Measurements from ENCODE around the gene CDH23.
"Not testable (repeated sequence)": the region's sequence is repeated elsewhere in the genome, so short reads cannot be mapped to it uniquely, and the experiment has no call there.

CDH23 gene

DNA sequence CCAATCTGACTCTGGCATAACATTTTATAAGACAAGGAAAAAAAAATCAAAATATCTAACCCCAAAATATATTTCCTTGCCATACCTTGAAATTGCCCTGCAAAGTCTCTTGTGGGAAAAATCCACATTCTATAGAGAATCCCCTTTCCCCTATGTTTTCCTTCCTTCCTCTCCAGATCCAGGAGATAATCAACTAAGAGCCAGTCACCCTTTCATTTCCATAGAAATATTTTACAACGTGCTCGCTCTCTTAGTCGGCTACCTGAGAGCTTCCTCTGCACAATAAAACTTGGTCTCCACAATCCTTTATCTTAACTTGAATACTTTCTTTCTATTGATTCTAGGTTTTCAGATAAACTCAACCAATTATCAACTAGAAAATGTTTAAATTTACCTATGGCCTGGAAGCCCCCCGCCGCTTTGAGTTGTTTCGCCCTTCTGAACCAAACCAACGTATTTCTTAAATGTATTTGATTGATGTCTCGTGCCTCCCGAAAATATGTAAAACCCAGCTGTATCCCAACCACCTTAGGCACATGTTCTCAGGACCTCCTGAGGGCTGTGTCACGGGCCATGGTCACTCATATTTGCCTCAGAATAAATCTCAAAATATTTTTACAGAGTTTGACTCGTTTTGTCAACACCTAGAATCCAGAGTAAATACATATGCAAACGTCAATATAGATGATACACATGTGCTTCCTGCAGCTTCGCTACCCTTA is 453.5 kb downstream of the CDH23 start:
- Histone ChIP-seq H3K18ac (ENCODE audit: low read length) (peak overlapping the region; percentile 98), H2BK120ac (ENCODE audit: insufficient read depth, low read length, poor library complexity) (peak overlapping the region; percentile 94), H3K4me3 (ENCODE audit: low read depth, low read length) (peak overlapping the region; percentile 80), H2BK12ac (ENCODE audit: low read length) (peak overlapping the region; percentile 16), H3K36me3 (ENCODE audit: control insufficient read depth in 1 of 2, insufficient read depth in 2 of 2, low read length in 2 of 2) (peaks cover 3% of the 10 kb centered on the region in 2 experiments), H3K9me3 (ENCODE audit: insufficient read depth, low read depth, low read length) (no peaks in the 10 kb centered on the region), H3K23ac (ENCODE audit: low read length) (no peak overlapping the region), H3K14ac (ENCODE audit: low read length) (peak overlapping the region; percentile 98), H2BK5ac (ENCODE audit: low read depth, low read length, poor library complexity) (peak overlapping the region; percentile 99), H4K91ac (ENCODE audit: low read depth, low read length) (peak overlapping the region; percentile 92), H4K12ac (ENCODE audit: low read depth, low read length) (peak overlapping the region; percentile 89), H4K8ac (ENCODE audit: low read depth, low read length) (peak overlapping the region; percentile 94), H3K79me2 (ENCODE audit: control insufficient read depth, insufficient read depth, low read length, poor library complexity) (peaks cover 28% of the 10 kb centered on the region), H2AK5ac (ENCODE audit: low read length) (peak overlapping the region; percentile 7), H3K9ac (ENCODE audit: low read length) (peak overlapping the region; percentile 82), H3K27ac (ENCODE audit: low read depth, low read length) (peak overlapping the region; percentile 98), H3K4me2 (ENCODE audit: low read length) (peak overlapping the region; percentile 56), H3K4ac (ENCODE audit: low read depth, low read length) (peak overlapping the region; percentile 78), H3K79me1 (ENCODE audit: low read length) (peaks cover 12% of the 10 kb centered on the region), H2AFZ (ENCODE audit: insufficient read depth, low read length, poor library complexity) (peak overlapping the region; percentile 93), H3K27me3 (ENCODE audit: insufficient read depth, low read length) (no peaks in the 10 kb centered on the region), H3K4me1 (ENCODE audit: control insufficient read depth in 1 of 2, insufficient read depth in 2 of 2, low read length in 2 of 2) (peaks cover 2 to 13% of the 10 kb centered on the region in 2 experiments)
- peak in 1 of 2 donors; percentile 65 for DNase-seq
- WGBS (ENCODE audit: extremely low coverage, insufficient coverage, insufficient read length), result no CpG with 5 or more reads among the region's 13 CpGs

DNA sequence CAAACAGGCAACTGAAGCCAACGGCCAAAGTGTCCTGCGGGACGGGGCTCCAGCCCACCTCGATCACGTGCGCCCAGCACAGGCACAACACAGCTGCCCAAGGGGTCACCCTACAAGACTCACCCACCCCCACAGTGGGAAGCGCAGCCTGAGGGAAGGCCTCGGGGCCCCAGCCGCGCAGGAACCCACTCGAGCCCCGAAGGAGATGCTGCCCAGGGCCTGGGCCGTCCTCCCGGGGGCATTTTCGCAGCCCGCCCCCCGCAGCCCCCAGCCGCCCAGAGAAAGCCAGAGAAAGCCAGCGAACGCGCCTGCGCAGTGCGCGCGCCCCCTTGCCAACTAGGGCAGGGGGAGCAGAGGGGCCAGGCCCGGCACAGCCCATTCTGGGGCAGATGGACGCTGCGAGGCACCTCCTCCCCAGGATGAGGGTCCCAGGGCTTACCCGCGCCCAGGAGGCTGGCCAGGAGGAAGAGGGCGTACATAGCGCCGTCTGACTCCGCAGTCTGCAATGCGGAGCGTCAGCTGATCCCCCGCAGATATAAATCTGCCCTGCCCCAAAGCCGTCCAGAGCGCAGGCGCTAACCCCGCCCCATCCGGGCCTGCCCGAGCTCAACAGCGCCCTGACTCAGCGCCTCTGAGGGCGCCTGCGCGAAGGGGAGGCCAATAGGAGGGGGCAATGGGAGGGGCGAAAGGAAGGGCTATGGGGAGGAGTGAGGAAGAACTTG is 454.2 kb downstream of the CDH23 start, which contains the start of gene PSAP:
TSS of gene PSAP (minus strand) at position 509 of the 722 bp plus-strand sequence. CDS start at position 479, 30 bp downstream.
- Histone ChIP-seq H3K18ac (ENCODE audit: low read length) (peak within 1 kb of the TSS; percentile 98), H3K4me3 (ENCODE audit: low read depth, low read length) (peak within 1 kb of the TSS; percentile 80), H2BK120ac (ENCODE audit: insufficient read depth, low read length, poor library complexity) (peak within 1 kb of the TSS; percentile 94), H4K8ac (ENCODE audit: low read depth, low read length) (peak within 1 kb of the TSS; percentile 94), H3K36me3 (ENCODE audit: control insufficient read depth in 1 of 2, insufficient read depth in 2 of 2, low read length in 2 of 2) (peaks cover 3% of the 10 kb centered on the region in 2 experiments), H3K27ac (ENCODE audit: low read depth, low read length) (peak within 1 kb of the TSS; percentile 98), H3K27me3 (ENCODE audit: insufficient read depth, low read length) (no peaks in the 10 kb centered on the region), H4K12ac (ENCODE audit: low read depth, low read length) (peak within 1 kb of the TSS; percentile 89), H3K9me3 (ENCODE audit: insufficient read depth, low read depth, low read length) (peaks cover 2% of the 10 kb centered on the region), H3K4me1 (ENCODE audit: control insufficient read depth in 1 of 2, insufficient read depth in 2 of 2, low read length in 2 of 2) (peaks cover 2 to 11% of the 10 kb centered on the region in 2 experiments), H2AFZ (ENCODE audit: insufficient read depth, low read length, poor library complexity) (peak within 1 kb of the TSS; percentile 93), H2BK5ac (ENCODE audit: low read depth, low read length, poor library complexity) (peak within 1 kb of the TSS; percentile 99), H2AK5ac (ENCODE audit: low read length) (peak within 1 kb of the TSS; percentile 31), H3K79me2 (ENCODE audit: control insufficient read depth, insufficient read depth, low read length, poor library complexity) (peaks cover 26% of the 10 kb centered on the region), H3K4me2 (ENCODE audit: low read length) (peak within 1 kb of the TSS; percentile 56), H2BK12ac (ENCODE audit: low read length) (peak within 1 kb of the TSS; percentile 42), H4K91ac (ENCODE audit: low read depth, low read length) (peak within 1 kb of the TSS; percentile 92), H3K23ac (ENCODE audit: low read length) (no peak within 1 kb of the TSS), H3K4ac (ENCODE audit: low read depth, low read length) (peak within 1 kb of the TSS; percentile 81), H3K14ac (ENCODE audit: low read length) (peak within 1 kb of the TSS; percentile 98), H3K9ac (ENCODE audit: low read length) (peak within 1 kb of the TSS; percentile 82), H3K79me1 (ENCODE audit: low read length) (peaks cover 12% of the 10 kb centered on the region)
- peak; percentile 99 to 100 for DNase-seq
- no CpG with 5 or more reads among the region's 49 CpGs for WGBS (ENCODE audit: extremely low coverage, insufficient coverage, insufficient read length)

DNA sequence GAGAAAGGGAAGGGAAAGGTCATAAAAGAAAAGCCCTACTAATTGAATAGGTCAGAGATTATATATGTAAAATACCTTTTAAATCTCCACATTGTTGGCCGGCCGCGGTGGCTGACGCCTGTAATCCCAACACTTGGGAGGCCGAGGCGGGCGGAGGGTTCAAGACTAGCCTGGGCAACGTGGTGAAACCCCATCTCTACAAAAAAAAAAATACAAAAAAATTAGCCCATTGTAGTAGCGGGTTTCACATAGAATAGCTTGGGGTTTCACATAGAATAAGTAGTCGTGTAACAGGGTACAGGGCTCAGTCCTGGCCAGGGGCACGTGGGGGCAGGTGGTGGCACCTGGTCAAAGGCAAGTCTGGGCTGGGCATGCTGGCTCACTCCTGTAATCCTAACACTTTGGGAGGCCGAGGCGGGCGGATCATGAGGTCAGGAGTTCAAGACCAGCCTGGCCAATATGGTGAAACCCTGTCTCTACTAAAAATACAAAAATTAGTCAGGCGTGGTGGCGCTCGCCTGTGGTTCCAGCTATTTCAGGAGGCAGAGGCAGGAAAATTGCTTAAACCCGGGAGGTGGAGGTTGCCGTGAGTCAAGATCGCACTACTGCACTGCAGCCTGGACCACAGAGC is 454.9 kb downstream of the CDH23 start:
- not testable (repeated sequence) for H3K9ac ChIP-seq (ENCODE audit: low read length); H3K27me3 ChIP-seq (ENCODE audit: insufficient read depth, low read length); H3K27ac ChIP-seq (ENCODE audit: low read depth, low read length); DNase-seq; H3K4me3 ChIP-seq (ENCODE audit: low read depth, low read length); H3K36me3 ChIP-seq (ENCODE audit: control insufficient read depth in 1 of 2, insufficient read depth in 2 of 2, low read length in 2 of 2); H3K23ac ChIP-seq (ENCODE audit: low read length); H3K9me3 ChIP-seq (ENCODE audit: insufficient read depth, low read depth, low read length)
- Histone ChIP-seq H4K8ac (ENCODE audit: low read depth, low read length) (peak overlapping the region; percentile 71), H4K12ac (ENCODE audit: low read depth, low read length) (peak overlapping the region; percentile 46), H2AFZ (ENCODE audit: insufficient read depth, low read length, poor library complexity) (peak overlapping the region; percentile 26), H3K4me1 (ENCODE audit: control insufficient read depth in 1 of 2, insufficient read depth in 2 of 2, low read length in 2 of 2) (peaks cover 2 to 11% of the 10 kb centered on the region in 2 experiments), H2BK5ac (ENCODE audit: low read depth, low read length, poor library complexity) (peak overlapping the region; percentile 24), H3K14ac (ENCODE audit: low read length) (peak overlapping the region; percentile 31), H2BK120ac (ENCODE audit: insufficient read depth, low read length, poor library complexity) (peak overlapping the region; percentile 50), H3K4me2 (ENCODE audit: low read length) (peak overlapping the region; percentile 42), H3K18ac (ENCODE audit: low read length) (peak overlapping the region; percentile 79), H3K79me2 (ENCODE audit: control insufficient read depth, insufficient read depth, low read length, poor library complexity) (peaks cover 26% of the 10 kb centered on the region), H3K79me1 (ENCODE audit: low read length) (peaks cover 12% of the 10 kb centered on the region), H3K4ac (ENCODE audit: low read depth, low read length) (peak overlapping the region; percentile 81), H2BK12ac (ENCODE audit: low read length) (peak overlapping the region; percentile 27), H4K91ac (ENCODE audit: low read depth, low read length) (peak overlapping the region; percentile 78), H2AK5ac (ENCODE audit: low read length) (peak overlapping the region; percentile 31)
- WGBS (ENCODE audit: extremely low coverage, insufficient coverage, insufficient read length), result no CpG with 5 or more reads among the region's 20 CpGs

DNA sequence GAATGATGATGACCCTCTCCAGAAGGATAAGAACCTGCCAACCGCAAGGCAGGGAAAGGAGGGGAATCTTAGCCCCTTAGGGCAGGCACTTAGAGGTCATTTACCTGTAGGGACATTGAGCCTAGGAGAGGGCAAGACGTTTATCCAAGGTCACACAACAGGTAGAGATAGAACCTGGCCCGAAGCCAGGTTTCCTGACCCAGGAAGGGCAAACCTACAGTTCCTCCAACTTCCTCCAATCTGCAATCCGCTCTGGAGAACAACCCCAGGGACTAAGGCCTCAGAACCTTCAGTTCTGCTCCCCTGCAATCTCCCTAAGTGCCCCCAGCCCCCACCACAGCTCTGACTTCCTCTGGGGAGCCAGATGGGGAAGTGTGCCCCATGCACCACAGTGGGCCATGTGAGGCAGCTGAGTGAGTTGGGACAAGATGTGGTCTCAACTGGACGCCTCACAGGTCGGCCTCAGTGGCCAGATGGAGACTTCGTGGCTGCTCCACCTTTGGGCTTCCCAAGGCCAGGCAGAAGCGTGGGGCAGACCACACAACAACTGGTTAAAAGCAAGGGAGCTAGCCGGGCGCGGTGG is 455.7 kb downstream of the CDH23 start:
- no peak overlapping the region for H2AFZ ChIP-seq (ENCODE audit: insufficient read depth, low read length, poor library complexity)
- no peaks in the 10 kb centered on the region for H3K27me3 ChIP-seq (ENCODE audit: insufficient read depth, low read length)
- peaks cover 12% of the 10 kb centered on the region for H3K79me1 ChIP-seq (ENCODE audit: low read length)
- H4K91ac ChIP-seq (ENCODE audit: low read depth, low read length), result peak overlapping the region; percentile 15
- no peak overlapping the region for H2BK120ac ChIP-seq (ENCODE audit: insufficient read depth, low read length, poor library complexity)
- no peak overlapping the region for H3K4me2 ChIP-seq (ENCODE audit: low read length)
- no peak overlapping the region for H2BK12ac ChIP-seq (ENCODE audit: low read length)
- peaks cover 21% of the 10 kb centered on the region for H3K79me2 ChIP-seq (ENCODE audit: control insufficient read depth, insufficient read depth, low read length, poor library complexity)
- H3K23ac ChIP-seq (ENCODE audit: low read length), result no peak overlapping the region
- peaks cover 2% of the 10 kb centered on the region for H3K9me3 ChIP-seq (ENCODE audit: insufficient read depth, low read depth, low read length)
- no peak overlapping the region for H2BK5ac ChIP-seq (ENCODE audit: low read depth, low read length, poor library complexity)
- no peak overlapping the region for H3K9ac ChIP-seq (ENCODE audit: low read length)
- peak overlapping the region; percentile 1 for H2AK5ac ChIP-seq (ENCODE audit: low read length)
- no peak overlapping the region for H3K14ac ChIP-seq (ENCODE audit: low read length)
- no CpG with 5 or more reads among the region's 11 CpGs for WGBS (ENCODE audit: extremely low coverage, insufficient coverage, insufficient read length)
- no peak overlapping the region for H3K4me3 ChIP-seq (ENCODE audit: low read depth, low read length)
- peaks cover 3% of the 10 kb centered on the region in 2 experiments for H3K36me3 ChIP-seq (ENCODE audit: control insufficient read depth in 1 of 2, insufficient read depth in 2 of 2, low read length in 2 of 2)
- H3K18ac ChIP-seq (ENCODE audit: low read length), result no peak overlapping the region
- peaks cover 2 to 11% of the 10 kb centered on the region in 2 experiments for H3K4me1 ChIP-seq (ENCODE audit: control insufficient read depth in 1 of 2, insufficient read depth in 2 of 2, low read length in 2 of 2)
- no peak for DNase-seq
- H4K12ac ChIP-seq (ENCODE audit: low read depth, low read length), result no peak overlapping the region
- no peak overlapping the region for H3K4ac ChIP-seq (ENCODE audit: low read depth, low read length)
- H4K8ac ChIP-seq (ENCODE audit: low read depth, low read length), result no peak overlapping the region
- no peak overlapping the region for H3K27ac ChIP-seq (ENCODE audit: low read depth, low read length)
